SK-N-SH (cell line): ENCODE measurements around the gene DPEP2. TPM values are rescaled to one million over a fixed set of nuclear protein-coding genes. Genes with fewer than 3 reads are reported as not detected.
"Not testable (repeated sequence)": the region's sequence is repeated elsewhere in the genome, so short reads cannot be mapped to it uniquely, and the experiment has no call there.

ENCODE experiments used
- CTCF ChIA-PET: fragments of 300-600, 350-600 bp; formaldehyde crosslinking; extraction: SDS; loops from one replicate; lab custom pipeline; 2021; lab: Yijun Ruan, JAX
- POLR2A ChIA-PET: fragments of 350-600 bp; sonication (Branson Sonifier 250); formaldehyde crosslinking; extraction: SDS; loops from one replicate; lab custom pipeline; 2020; ENCODE audit warnings: antibody characterized with exemption, inconsistent platforms; lab: Yijun Ruan, JAX
- DNase-seq: peaks from one replicate; pipeline ENCODE4 v3.0.0; 2012
- H2AFZ ChIP-seq: fragments of 200-600 bp; sonication (generic); 2 replicates; pipeline ENCODE4 v1.8.1; 2016; ENCODE audit warnings: antibody characterized with exemption, mild to moderate bottlenecking, low read depth
- H3F3A ChIP-seq: fragments of 200-600 bp; sonication (generic); replicated peaks from 2 replicates; pipeline ENCODE3; 2016; ENCODE audit warnings: antibody characterized with exemption, mild to moderate bottlenecking; ENCODE audit not compliant: insufficient read depth
- H3K27ac ChIP-seq, 2 experiments: fragments of 200-500 bp in 1 of 2; fragments of 200-600 bp in 1 of 2; sonication (Bioruptor generic) in 1 of 2; sonication (generic), shearing (Covaris generic) in 1 of 2; 2 replicates each; pipeline versions ENCODE4 v1.5.1 to v1.6.1; 2014 to 2016; ENCODE audit warnings: low read depth in 2 of 2, inconsistent platforms in 1 of 2, low read length in 1 of 2, mild to moderate bottlenecking in 1 of 2, mixed read lengths in 1 of 2
- H3K27me3 ChIP-seq: fragments of 200-600 bp; sonication (generic), shearing (Covaris generic); 2 replicates; pipeline ENCODE4 v1.6.1; 2016; ENCODE audit warnings: mixed run types; ENCODE audit not compliant: insufficient read depth
- H3K36me3 ChIP-seq, 2 experiments: fragments of 200-500 bp in 1 of 2; fragments of 200-600 bp in 1 of 2; sonication (Bioruptor generic) in 1 of 2; sonication (generic) in 1 of 2; replicated peaks in 1 of 2; 2 replicates each; pipeline versions ENCODE3 to v1.5.1; 2014 to 2016; ENCODE audit warnings: low read length in 1 of 2, mild to moderate bottlenecking in 1 of 2; ENCODE audit not compliant: insufficient read depth in 2 of 2, control insufficient read depth in 1 of 2
- H3K4me1 ChIP-seq, 2 experiments: fragments of 200-500 bp in 1 of 2; fragments of 200-600 bp in 1 of 2; sonication (Bioruptor generic) in 1 of 2; sonication (generic), shearing (Covaris generic) in 1 of 2; 2 replicates each; pipeline versions ENCODE4 v1.5.1 to v1.6.1; 2014 to 2016; ENCODE audit warnings: low read depth in 1 of 2, low read length in 1 of 2, mixed run types in 1 of 2; ENCODE audit not compliant: insufficient read depth in 2 of 2, control insufficient read depth in 1 of 2
- H3K4me2 ChIP-seq: fragments of 200-600 bp; sonication (generic), shearing (Covaris generic); 2 replicates; pipeline ENCODE4 v1.6.1; 2017; ENCODE audit warnings: mixed run types
- H3K4me3 ChIP-seq, 2 experiments: fragments of 200-500 bp in 1 of 2; fragments of 200-600 bp in 1 of 2; sonication (Bioruptor generic) in 1 of 2; sonication (generic), shearing (Covaris generic) in 1 of 2; 2 replicates each; pipeline versions ENCODE4 v1.5.1 to v1.8.1; 2014 to 2016; ENCODE audit warnings: low read depth in 2 of 2, inconsistent platforms in 1 of 2, low read length in 1 of 2, mild to moderate bottlenecking in 1 of 2, mixed read lengths in 1 of 2, moderate library complexity in 1 of 2
- H3K79me2 ChIP-seq: fragments of 200-600 bp; sonication (generic); 2 replicates; pipeline ENCODE4 v1.8.1; 2017; ENCODE audit warnings: mild to moderate bottlenecking; ENCODE audit not compliant: insufficient read depth
- H3K9ac ChIP-seq: fragments of 200-600 bp; sonication (generic); 2 replicates; pipeline ENCODE4 v1.6.1; 2017; ENCODE audit warnings: mixed run types
- H3K9me2 ChIP-seq: fragments of 200-600 bp; sonication (generic); 2 replicates; pipeline ENCODE4 v1.6.1; 2017; ENCODE audit warnings: mixed run types
- H3K9me3 ChIP-seq: fragments of 200-600 bp; sonication (generic); 2 replicates; pipeline ENCODE4 v1.6.1; 2017; ENCODE audit warnings: mixed run types, mild to moderate bottlenecking, moderate library complexity
- H4K20me1 ChIP-seq: fragments of 200-600 bp; sonication (generic); 2 replicates; pipeline ENCODE4 v1.6.1; 2017; ENCODE audit warnings: mild to moderate bottlenecking, mixed run types; ENCODE audit not compliant: insufficient read depth
- CHD2 ChIP-seq: fragments of 150-350 bp; IDR thresholded peaks from 2 replicates; pipeline ENCODE4 v1.6.1; 2018; ENCODE audit warnings: low read length; ENCODE audit not compliant: partially characterized antibody
- FOXJ3 ChIP-seq: sonication (generic); formaldehyde crosslinking; IDR thresholded peaks from 2 replicates; pipeline ENCODE4 v1.5.1; 2020; ENCODE audit warnings: mild to moderate bottlenecking, missing genetic modification reagents
- JUND ChIP-seq: IDR thresholded peaks from 2 replicates; pipeline ENCODE4 v1.4.0; 2012
- NFIC ChIP-seq: IDR thresholded peaks from 2 replicates; pipeline ENCODE4 v1.4.0; 2012; ENCODE audit warnings: borderline replicate concordance
- RAD21 ChIP-seq: IDR thresholded peaks from 2 replicates; pipeline ENCODE4 v1.6.1; 2012; ENCODE audit warnings: mild to moderate bottlenecking, low read length
- YY1 ChIP-seq: IDR thresholded peaks from 2 replicates; pipeline ENCODE4 v1.4.0; 2012; ENCODE audit warnings: low read depth, mild to moderate bottlenecking
- WGBS: methylation state at CpG from one replicate; pipeline ENCODE4 v1.1.6; 2017; ENCODE audit warnings: low lambda C conversion rate; 5-methylcytosine and 5-hydroxymethylcytosine counted together
- polyA plus RNA-seq, 3 experiments: library from polyadenylated mRNA; depleted of rRNA; stranded (reverse); fragments of >200 nt; gene quantifications; 2 replicates each; pipeline ENCODE4 v1.2.3, GENCODE V29; 2012
- TF ChIP-seq, protein P1 (sequence below): IDR thresholded peaks from 2 replicates; pipeline ENCODE4; 2012
- TF ChIP-seq, protein P2 (sequence below): IDR thresholded peaks from 2 replicates; pipeline ENCODE4 v1.4.0; 2012; ENCODE audit warnings: low read depth, borderline replicate concordance
- TF ChIP-seq, protein P3 (sequence below): IDR thresholded peaks from 2 replicates; pipeline ENCODE4 v1.6.1; 2012; ENCODE audit warnings: mild to moderate bottlenecking, low read depth, low read length, moderate library complexity
- TF ChIP-seq, protein P4 (sequence below): fragments of 200-600 bp; sonication (generic); IDR thresholded peaks from 2 replicates; pipeline ENCODE4 v1.6.1; 2017; ENCODE audit warnings: antibody characterized with exemption, mild to moderate bottlenecking, moderate library complexity
- TF ChIP-seq, protein P5 (sequence below): IDR thresholded peaks from 2 replicates; pipeline ENCODE4 v1.4.0; 2012; ENCODE audit warnings: low read depth

The DPEP2 gene
- polyA plus RNA-seq, 1 of the 3 experiments (the other 2 are of a cell fraction): not detected

DNA sequence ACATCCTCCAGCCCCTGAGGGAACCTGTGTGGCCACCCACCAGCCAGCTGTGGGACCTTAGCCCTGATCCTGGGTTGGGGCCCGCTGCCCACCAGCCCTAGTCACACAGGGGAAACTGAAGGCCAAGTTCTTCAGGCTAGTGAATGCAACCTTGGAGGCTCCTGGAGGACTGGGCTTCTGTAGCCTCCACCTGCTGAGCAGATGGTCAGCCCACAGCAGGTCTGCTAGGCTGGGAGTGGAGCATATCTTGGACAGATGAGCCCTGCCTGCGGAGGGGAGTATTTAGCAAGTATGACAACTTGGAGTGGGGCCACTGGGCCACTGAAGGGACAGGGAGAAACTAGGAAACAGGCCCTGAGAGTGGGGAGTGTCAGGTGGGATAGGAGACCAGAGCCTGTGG is 23.1 kb downstream of the DPEP2 start:
- Histone ChIP-seq H3K4me3 (no peak overlapping the region), H2AFZ (no peak overlapping the region), H3K4me1 (no peaks in the 10 kb centered on the region), H3K9ac (no peak overlapping the region), H3K36me3 (no peaks in the 10 kb centered on the region), H3K79me2 (no peaks in the 10 kb centered on the region), H3K27me3 (no peaks in the 10 kb centered on the region; the same call in 1 of the 2 replicates), H3K9me2 (no peaks in the 10 kb centered on the region), H3F3A (no peaks in the 10 kb centered on the region), H3K9me3 (no peaks in the 10 kb centered on the region), H3K4me2 (no peak overlapping the region), H4K20me1 (no peaks in the 10 kb centered on the region), H3K27ac (no peak overlapping the region)
- no peak for TF ChIP-seq CHD2
- TF ChIP-seq RAD21: no peak
- TF ChIP-seq, protein P1, sequence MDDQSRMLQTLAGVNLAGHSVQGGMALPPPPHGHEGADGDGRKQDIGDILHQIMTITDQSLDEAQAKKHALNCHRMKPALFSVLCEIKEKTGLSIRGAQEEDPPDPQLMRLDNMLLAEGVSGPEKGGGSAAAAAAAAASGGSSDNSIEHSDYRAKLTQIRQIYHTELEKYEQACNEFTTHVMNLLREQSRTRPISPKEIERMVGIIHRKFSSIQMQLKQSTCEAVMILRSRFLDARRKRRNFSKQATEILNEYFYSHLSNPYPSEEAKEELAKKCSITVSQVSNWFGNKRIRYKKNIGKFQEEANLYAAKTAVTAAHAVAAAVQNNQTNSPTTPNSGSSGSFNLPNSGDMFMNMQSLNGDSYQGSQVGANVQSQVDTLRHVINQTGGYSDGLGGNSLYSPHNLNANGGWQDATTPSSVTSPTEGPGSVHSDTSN: no peak
- TF ChIP-seq, protein P2, sequence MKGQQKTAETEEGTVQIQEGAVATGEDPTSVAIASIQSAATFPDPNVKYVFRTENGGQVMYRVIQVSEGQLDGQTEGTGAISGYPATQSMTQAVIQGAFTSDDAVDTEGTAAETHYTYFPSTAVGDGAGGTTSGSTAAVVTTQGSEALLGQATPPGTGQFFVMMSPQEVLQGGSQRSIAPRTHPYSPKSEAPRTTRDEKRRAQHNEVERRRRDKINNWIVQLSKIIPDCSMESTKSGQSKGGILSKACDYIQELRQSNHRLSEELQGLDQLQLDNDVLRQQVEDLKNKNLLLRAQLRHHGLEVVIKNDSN: no peak
- TF ChIP-seq FOXJ3: no peak
- TF ChIP-seq YY1: no peak
- no peak for TF ChIP-seq NFIC
- TF ChIP-seq, protein P3, sequence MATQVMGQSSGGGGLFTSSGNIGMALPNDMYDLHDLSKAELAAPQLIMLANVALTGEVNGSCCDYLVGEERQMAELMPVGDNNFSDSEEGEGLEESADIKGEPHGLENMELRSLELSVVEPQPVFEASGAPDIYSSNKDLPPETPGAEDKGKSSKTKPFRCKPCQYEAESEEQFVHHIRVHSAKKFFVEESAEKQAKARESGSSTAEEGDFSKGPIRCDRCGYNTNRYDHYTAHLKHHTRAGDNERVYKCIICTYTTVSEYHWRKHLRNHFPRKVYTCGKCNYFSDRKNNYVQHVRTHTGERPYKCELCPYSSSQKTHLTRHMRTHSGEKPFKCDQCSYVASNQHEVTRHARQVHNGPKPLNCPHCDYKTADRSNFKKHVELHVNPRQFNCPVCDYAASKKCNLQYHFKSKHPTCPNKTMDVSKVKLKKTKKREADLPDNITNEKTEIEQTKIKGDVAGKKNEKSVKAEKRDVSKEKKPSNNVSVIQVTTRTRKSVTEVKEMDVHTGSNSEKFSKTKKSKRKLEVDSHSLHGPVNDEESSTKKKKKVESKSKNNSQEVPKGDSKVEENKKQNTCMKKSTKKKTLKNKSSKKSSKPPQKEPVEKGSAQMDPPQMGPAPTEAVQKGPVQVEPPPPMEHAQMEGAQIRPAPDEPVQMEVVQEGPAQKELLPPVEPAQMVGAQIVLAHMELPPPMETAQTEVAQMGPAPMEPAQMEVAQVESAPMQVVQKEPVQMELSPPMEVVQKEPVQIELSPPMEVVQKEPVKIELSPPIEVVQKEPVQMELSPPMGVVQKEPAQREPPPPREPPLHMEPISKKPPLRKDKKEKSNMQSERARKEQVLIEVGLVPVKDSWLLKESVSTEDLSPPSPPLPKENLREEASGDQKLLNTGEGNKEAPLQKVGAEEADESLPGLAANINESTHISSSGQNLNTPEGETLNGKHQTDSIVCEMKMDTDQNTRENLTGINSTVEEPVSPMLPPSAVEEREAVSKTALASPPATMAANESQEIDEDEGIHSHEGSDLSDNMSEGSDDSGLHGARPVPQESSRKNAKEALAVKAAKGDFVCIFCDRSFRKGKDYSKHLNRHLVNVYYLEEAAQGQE: no peak
- no peak for DNase-seq
- POLR2A ChIA-PET: interaction anchor here (0.6 kb wide), 1 partner anchor 49 kb away, joined by 3 read pairs; no protein-coding TSS in a partner anchor
- WGBS: 64% methylated on average over 1 of the region's 2 CpGs
- CTCF ChIA-PET: no interaction called here

DNA sequence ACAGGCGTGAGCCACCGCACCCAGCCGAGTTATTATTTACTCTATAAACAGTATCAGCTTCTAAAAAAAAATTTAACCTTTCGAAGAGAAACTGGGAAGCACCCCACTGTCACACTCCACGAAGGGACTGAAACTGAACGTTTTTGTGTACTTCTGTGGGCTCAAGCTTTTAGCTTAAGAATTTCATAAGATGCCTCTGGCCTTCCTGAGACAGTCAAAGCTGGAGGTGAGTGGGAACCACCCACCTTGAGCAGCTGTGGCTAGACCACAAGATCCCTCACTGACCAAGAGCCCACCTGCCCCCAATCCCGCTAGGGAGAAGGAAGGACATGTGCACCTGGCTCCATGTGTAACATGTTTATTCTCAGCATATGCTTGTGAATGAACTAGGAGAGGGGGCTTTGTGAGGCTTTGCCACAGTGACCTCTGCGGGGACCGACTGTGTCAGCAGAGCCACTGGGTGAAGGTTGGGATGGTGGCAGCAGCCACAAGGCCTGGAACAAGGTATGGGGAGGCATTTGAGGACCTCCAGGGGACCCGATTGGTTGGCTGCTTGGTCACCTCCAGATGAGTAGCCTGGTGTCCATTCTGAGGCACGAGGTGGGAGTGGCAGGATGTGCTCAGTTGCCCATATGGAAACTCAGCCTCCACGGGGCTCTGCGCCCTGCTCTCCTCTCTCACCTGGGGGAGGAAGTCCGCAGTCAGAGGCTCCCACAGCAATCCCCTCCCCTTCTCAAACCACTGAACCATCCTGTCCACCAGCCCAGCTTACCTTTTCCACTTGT is 23.8 kb downstream of the DPEP2 start:
- H3K27ac ChIP-seq: no peak overlapping the region
- H3K4me2 ChIP-seq: no peak overlapping the region
- no peaks in the 10 kb centered on the region for H3K4me1 ChIP-seq
- DNase-seq: no peak
- H3K36me3 ChIP-seq: no peaks in the 10 kb centered on the region
- no peaks in the 10 kb centered on the region for H3F3A ChIP-seq
- 59% methylated on average over 14 of the region's 14 CpGs for WGBS
- no peaks in the 10 kb centered on the region for H4K20me1 ChIP-seq
- no peaks in the 10 kb centered on the region for H3K9me2 ChIP-seq
- H3K27me3 ChIP-seq: no peaks in the 10 kb centered on the region; the same call in 1 of the 2 replicates
- H3K79me2 ChIP-seq: no peaks in the 10 kb centered on the region
- no peak overlapping the region for H3K4me3 ChIP-seq
- no peaks in the 10 kb centered on the region for H3K9me3 ChIP-seq
- POLR2A ChIA-PET: no interaction called here
- TF ChIP-seq, protein P4, sequence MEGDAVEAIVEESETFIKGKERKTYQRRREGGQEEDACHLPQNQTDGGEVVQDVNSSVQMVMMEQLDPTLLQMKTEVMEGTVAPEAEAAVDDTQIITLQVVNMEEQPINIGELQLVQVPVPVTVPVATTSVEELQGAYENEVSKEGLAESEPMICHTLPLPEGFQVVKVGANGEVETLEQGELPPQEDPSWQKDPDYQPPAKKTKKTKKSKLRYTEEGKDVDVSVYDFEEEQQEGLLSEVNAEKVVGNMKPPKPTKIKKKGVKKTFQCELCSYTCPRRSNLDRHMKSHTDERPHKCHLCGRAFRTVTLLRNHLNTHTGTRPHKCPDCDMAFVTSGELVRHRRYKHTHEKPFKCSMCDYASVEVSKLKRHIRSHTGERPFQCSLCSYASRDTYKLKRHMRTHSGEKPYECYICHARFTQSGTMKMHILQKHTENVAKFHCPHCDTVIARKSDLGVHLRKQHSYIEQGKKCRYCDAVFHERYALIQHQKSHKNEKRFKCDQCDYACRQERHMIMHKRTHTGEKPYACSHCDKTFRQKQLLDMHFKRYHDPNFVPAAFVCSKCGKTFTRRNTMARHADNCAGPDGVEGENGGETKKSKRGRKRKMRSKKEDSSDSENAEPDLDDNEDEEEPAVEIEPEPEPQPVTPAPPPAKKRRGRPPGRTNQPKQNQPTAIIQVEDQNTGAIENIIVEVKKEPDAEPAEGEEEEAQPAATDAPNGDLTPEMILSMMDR: no peak
- no peak for TF ChIP-seq JUND
- TF ChIP-seq, protein P5, sequence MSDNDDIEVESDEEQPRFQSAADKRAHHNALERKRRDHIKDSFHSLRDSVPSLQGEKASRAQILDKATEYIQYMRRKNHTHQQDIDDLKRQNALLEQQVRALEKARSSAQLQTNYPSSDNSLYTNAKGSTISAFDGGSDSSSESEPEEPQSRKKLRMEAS: no peak
- TF ChIP-seq, all 33 proteins: peak for 0
- CTCF ChIA-PET: interaction anchor here (1.2 kb wide), 1 partner anchor 90 kb away, joined by 3 read pairs; no protein-coding TSS in a partner anchor
- no peak overlapping the region for H3K9ac ChIP-seq
- H2AFZ ChIP-seq: no peak overlapping the region

DNA sequence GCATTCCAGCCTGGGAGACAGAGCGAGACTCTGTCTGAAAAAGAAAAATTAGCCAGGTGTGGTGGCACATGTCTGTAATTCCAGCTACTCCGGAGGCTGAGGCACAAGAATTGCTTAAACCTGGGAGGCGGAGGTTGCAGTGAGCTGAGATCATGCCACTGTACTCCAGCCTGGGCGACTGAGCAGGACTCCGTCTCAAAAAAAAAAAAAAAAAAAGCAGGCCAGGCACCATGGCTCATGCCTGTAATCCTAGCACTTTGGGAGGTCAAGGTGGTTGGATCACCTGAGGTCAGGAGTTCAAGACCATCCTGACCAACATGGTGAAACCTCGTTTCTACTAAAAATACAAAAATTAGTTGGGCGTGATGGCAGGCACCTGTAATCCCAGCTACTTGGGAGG is 27.0 kb downstream of the DPEP2 start:
- 86% methylated on average over 7 of the region's 7 CpGs for WGBS
- H3F3A ChIP-seq, H3K9ac ChIP-seq, H3K9me2 ChIP-seq, H4K20me1 ChIP-seq, POLR2A ChIA-PET, H3K4me3 ChIP-seq, H3K4me2 ChIP-seq, H3K27me3 ChIP-seq, H2AFZ ChIP-seq, DNase-seq, H3K36me3 ChIP-seq, H3K9me3 ChIP-seq, H3K27ac ChIP-seq: not testable (repeated sequence)
- Histone ChIP-seq H3K79me2 (peaks cover 11% of the 10 kb centered on the region), H3K4me1 (peaks cover 0 to 10% of the 10 kb centered on the region in 2 experiments; a peak in 1 of 4 replicates)
- CTCF ChIA-PET: interaction anchor here (1.0 kb wide), 1 partner anchor 10 kb away, joined by 4 read pairs; no protein-coding TSS in a partner anchor
